PFSK-1 (cell line): Measurements from ENCODE around the gene THUMPD3.

ENCODE experiments used
- FOXP2 ChIP-seq: optimal IDR thresholded peaks from 2 replicates; pipeline ENCODE3; 2011; ENCODE audit warnings: borderline replicate concordance, control low read depth, inconsistent platforms; ENCODE audit not compliant: insufficient read depth; ENCODE audit errors: extremely low read length, extremely low read depth
- POLR2AphosphoS5 ChIP-seq: IDR thresholded peaks from 2 replicates; pipeline ENCODE4 v1.6.1; 2012; ENCODE audit warnings: low read depth, mild to moderate bottlenecking, control low read depth, low read length, moderate library complexity
- SIN3A ChIP-seq: IDR thresholded peaks from 2 replicates; pipeline ENCODE4 v1.6.1; 2012; ENCODE audit warnings: mild to moderate bottlenecking, low read length, moderate library complexity, borderline replicate concordance; ENCODE audit not compliant: insufficient read depth
- TAF1 ChIP-seq: IDR thresholded peaks from 2 replicates; pipeline ENCODE4 v1.6.1; 2012; ENCODE audit warnings: low read length, control low read depth, borderline replicate concordance; ENCODE audit not compliant: insufficient read depth
- TF ChIP-seq, protein P1 (sequence below), 2 experiments: IDR thresholded peaks; 2 replicates each; pipeline versions ENCODE4 v1.6.1 to v1.8.0; 2011 to 2012; ENCODE audit warnings: low read depth in 2 of 2, low read length in 2 of 2, control low read depth in 1 of 2, inconsistent platforms in 1 of 2, mild to moderate bottlenecking in 1 of 2, moderate library complexity in 1 of 2; ENCODE audit not compliant: insufficient read depth in 1 of 2

THUMPD3 gene

DNA sequence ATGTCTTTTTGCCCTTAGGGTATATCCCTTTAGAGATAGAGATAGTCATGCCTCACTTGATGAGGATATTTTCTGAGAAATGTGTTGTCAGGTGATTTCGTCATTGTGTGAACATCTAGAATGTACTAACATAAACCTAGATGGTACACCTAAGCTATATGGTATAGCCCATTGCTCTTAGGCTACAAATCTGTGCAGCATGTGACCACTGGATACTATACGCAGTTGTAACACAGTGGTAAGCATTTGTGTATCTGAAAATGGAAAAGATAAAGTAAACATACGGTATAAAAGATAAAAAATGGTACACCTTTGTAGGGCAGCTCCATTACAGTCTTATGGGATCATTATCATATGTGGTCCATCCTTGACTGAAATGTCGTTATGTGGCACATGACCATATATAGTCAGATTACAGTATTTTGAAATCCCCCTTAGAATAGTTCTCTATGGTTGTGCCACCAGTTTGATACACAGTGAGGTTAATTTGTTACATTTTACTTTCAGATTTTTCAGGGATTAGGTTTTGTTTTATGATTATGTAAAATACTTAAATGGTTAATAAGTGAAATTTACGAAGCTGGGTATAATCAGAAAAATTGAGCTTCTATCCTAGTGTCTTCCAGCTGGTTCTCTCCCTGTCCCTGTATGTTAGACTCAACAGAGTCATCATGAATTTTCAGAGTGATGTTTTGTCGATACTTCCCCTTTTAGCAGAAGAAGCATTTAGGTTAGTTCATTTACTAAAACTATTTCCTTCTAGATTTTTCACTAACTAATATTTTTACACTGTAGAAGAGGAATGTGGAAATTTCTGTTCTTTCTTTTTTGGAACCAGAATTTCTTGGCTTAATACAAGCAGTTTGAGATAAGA, 47.4 kb downstream of the THUMPD3 start:
- TF ChIP-seq, protein P1, sequence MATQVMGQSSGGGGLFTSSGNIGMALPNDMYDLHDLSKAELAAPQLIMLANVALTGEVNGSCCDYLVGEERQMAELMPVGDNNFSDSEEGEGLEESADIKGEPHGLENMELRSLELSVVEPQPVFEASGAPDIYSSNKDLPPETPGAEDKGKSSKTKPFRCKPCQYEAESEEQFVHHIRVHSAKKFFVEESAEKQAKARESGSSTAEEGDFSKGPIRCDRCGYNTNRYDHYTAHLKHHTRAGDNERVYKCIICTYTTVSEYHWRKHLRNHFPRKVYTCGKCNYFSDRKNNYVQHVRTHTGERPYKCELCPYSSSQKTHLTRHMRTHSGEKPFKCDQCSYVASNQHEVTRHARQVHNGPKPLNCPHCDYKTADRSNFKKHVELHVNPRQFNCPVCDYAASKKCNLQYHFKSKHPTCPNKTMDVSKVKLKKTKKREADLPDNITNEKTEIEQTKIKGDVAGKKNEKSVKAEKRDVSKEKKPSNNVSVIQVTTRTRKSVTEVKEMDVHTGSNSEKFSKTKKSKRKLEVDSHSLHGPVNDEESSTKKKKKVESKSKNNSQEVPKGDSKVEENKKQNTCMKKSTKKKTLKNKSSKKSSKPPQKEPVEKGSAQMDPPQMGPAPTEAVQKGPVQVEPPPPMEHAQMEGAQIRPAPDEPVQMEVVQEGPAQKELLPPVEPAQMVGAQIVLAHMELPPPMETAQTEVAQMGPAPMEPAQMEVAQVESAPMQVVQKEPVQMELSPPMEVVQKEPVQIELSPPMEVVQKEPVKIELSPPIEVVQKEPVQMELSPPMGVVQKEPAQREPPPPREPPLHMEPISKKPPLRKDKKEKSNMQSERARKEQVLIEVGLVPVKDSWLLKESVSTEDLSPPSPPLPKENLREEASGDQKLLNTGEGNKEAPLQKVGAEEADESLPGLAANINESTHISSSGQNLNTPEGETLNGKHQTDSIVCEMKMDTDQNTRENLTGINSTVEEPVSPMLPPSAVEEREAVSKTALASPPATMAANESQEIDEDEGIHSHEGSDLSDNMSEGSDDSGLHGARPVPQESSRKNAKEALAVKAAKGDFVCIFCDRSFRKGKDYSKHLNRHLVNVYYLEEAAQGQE (IDR thresholded peaks at IDR 0.05; ENCODE audit: insufficient read depth in 1 of 2, low read depth in 2 of 2, low read length in 2 of 2), result no peak
- TF ChIP-seq TAF1, result no peak
- no peak for TF ChIP-seq FOXP2
- TF ChIP-seq POLR2AphosphoS5, result no peak

DNA sequence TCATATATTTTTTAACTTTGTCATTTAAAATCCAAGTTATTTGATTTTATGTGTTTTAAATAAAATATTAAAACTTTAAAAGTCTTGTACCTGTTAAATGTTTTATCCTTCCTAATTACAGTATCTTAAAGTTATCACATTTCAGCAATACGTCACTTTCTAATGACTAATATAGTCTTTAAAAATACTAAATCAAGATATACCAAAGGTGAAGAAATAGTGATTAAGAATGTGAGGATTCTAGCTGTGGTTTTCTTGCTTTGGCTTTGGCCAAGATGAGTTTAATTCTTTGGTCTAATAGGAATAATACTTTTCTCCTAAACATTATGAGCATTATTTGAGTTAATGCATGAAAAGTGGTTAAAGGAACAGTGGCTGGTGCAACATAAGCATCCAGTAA, 48.4 kb downstream of the THUMPD3 start:
- TF ChIP-seq, protein P1 (IDR thresholded peaks at IDR 0.05; ENCODE audit: insufficient read depth in 1 of 2, low read depth in 2 of 2, low read length in 2 of 2), result no peak
- TF ChIP-seq SIN3A, result no peak
- TF ChIP-seq FOXP2, result no peak
- no peak for TF ChIP-seq TAF1
- TF ChIP-seq POLR2AphosphoS5, result no peak

DNA sequence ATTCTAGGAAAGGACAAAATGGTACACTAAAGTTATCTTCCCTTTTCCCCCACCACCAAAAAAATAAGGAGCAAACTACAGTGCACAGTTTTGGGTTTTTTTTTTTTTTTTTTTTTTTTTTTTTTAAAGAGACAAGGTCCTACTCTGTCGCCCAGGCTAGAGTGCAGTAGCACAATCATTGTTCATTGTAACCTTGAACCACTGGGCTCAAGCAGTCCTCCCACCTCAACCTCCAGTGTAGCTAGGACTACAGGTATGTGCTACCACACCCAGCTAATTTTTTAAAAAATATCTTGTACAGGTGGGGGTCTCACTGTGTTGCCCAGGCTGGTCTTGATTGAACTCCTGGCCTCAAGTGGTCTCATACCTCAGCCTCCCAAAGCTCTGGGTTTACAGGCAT, 49.4 kb downstream of the THUMPD3 start:
- no peak for TF ChIP-seq TAF1
- TF ChIP-seq SIN3A, result no peak
- TF ChIP-seq FOXP2, result no peak
- TF ChIP-seq, protein P1 (IDR thresholded peaks at IDR 0.05; ENCODE audit: insufficient read depth in 1 of 2, low read depth in 2 of 2, low read length in 2 of 2), result no peak
- TF ChIP-seq POLR2AphosphoS5, result no peak

DNA sequence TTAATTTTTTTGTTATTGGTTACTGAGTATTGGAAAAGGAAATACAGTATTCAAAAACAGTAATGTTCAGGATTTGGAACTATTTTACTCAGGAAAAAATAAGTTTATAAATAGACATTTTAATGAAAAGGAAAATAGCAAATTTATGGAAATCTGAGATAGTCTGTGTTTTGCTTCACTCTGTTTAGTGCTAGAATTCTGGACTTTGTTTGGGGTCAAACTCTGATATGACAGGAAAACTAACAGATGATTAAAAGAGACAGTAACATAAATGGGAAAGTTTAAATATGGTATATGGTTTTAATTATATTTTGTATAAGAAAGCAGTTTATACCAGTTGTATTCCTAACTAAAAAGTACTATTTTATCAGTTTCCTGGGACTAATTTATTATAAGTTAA, 52.0 kb downstream of the THUMPD3 start:
- TF ChIP-seq FOXP2, result no peak
- no peak for TF ChIP-seq TAF1
- TF ChIP-seq SIN3A, result no peak
- TF ChIP-seq POLR2AphosphoS5, result no peak
- TF ChIP-seq, protein P1 (IDR thresholded peaks at IDR 0.05; ENCODE audit: insufficient read depth in 1 of 2, low read depth in 2 of 2, low read length in 2 of 2), result no peak
